ENCODE measurements around the gene AURKB.
A peak's percentile ranks its signal among the peaks of the same experiment; 100 is the strongest.
"Not testable (repeated sequence)": the region's sequence is repeated elsewhere in the genome, so short reads cannot be mapped to it uniquely, and the experiment has no call there.

The AURKB gene

GRCh38 chr17:8224891-8225812 is 14.8 kb upstream of the AURKB start:
- no peak for DNase-seq

- DNase-seq, result peak; percentile 61
These were observed 13.2 kb upstream of the AURKB start for GRCh38 chr17:8223356-8224126.

- DNase-seq, result peak; percentile 91
These were observed 12.4 kb upstream of the AURKB start for GRCh38 chr17:8222630-8223355.

- no peak for DNase-seq
These were observed 11.9 kb upstream of the AURKB start for GRCh38 chr17:8222380-8222629.

- peak; percentile 94 for DNase-seq
These were observed 11.4 kb upstream of the AURKB start for GRCh38 chr17:8221663-8222379.

- peak; percentile 91 for DNase-seq
These were observed 10.6 kb upstream of the AURKB start for GRCh38 chr17:8220783-8221662.

GRCh38 chr17:8214000-8214399 is 3.6 kb upstream of the AURKB start:
- DNase-seq, result not testable (repeated sequence)

- no peak for DNase-seq
These were observed 2.2 kb upstream of the AURKB start for GRCh38 chr17:8212312-8213180.

- no peak for DNase-seq
These were observed 535 bp upstream of the AURKB start for GRCh38 chr17:8210761-8211458.

- no peak for DNase-seq
These were observed 3.8 kb downstream of the AURKB start for GRCh38 chr17:8206536-8206935.

GRCh38 chr17:8204761-8205555 is 5.4 kb downstream of the AURKB start:
- DNase-seq, result no peak

- peak; percentile 81 for DNase-seq
These were observed 18.1 kb downstream of the AURKB start for GRCh38 chr17:8192070-8192815.

- DNase-seq, result no peak
These were observed 19.9 kb downstream of the AURKB start for GRCh38 chr17:8190506-8190905.

- DNase-seq, result peak; percentile 97
These were observed 20.5 kb downstream of the AURKB start, which contains the start of gene BORCS6 for GRCh38 chr17:8189711-8190477. Gene BORCS6, minus strand, starts transcription at chr17:8190180. Its CDS starts 40 bp downstream, at chr17:8190140.

- DNase-seq, result peak; percentile 36
These were observed 21.2 kb downstream of the AURKB start for GRCh38 chr17:8189041-8189710.

GRCh38 chr17:8188263-8188839 is 22.0 kb downstream of the AURKB start:
- DNase-seq, result peak; percentile 32
